GM12872 (cell line): ENCODE results near the gene CES2.

ENCODE experiments used
- CTCF ChIP-seq: IDR thresholded peaks from 3 replicates; pipeline ENCODE4 v1.5.1; 2011; ENCODE audit warnings: low read depth, mild to moderate bottlenecking, low read length, moderate library complexity; ENCODE audit not compliant: insufficient read depth

CES2 gene

GRCh38 chr16:66916518-66916917 is 18.8 kb upstream of the CES2 start:
- no peak for TF ChIP-seq CTCF

- TF ChIP-seq CTCF = no peak
These were observed 17.6 kb upstream of the CES2 start for GRCh38 chr16:66917741-66918140.

GRCh38 chr16:66918355-66918754 is 17.0 kb upstream of the CES2 start:
- TF ChIP-seq CTCF = no peak

- TF ChIP-seq CTCF = no peak
These were observed 16.3 kb upstream of the CES2 start, which contains the start of gene CDH16 for GRCh38 chr16:66918803-66919568. CDH16 (minus strand) TSS chr16:66918885; CDS start chr16:66918065, 820 bp downstream.

- no peak for TF ChIP-seq CTCF
These were observed 15.6 kb upstream of the CES2 start for GRCh38 chr16:66919569-66920298.

GRCh38 chr16:66920299-66920590 is 15.1 kb upstream of the CES2 start:
- TF ChIP-seq CTCF = no peak

- no peak for TF ChIP-seq CTCF
These were observed 14.2 kb upstream of the CES2 start for GRCh38 chr16:66920924-66921680.
